GM18505 (cell line): Measurements from ENCODE around the gene ZDHHC1.

ENCODE experiments used
- ATAC-seq: cut with Tn5 transposase; IDR thresholded peaks from one replicate; pipeline ENCODE4 v1.9.1; 2021; ENCODE audit not compliant: unreplicated experiment
- POLR2A ChIP-seq: IDR thresholded peaks from 4 replicates; pipeline ENCODE4 v1.6.1; 2011; ENCODE audit warnings: borderline replicate concordance; ENCODE audit not compliant: insufficient read depth, insufficient read length; ENCODE audit errors: extremely low read depth

The ZDHHC1 gene

DNA sequence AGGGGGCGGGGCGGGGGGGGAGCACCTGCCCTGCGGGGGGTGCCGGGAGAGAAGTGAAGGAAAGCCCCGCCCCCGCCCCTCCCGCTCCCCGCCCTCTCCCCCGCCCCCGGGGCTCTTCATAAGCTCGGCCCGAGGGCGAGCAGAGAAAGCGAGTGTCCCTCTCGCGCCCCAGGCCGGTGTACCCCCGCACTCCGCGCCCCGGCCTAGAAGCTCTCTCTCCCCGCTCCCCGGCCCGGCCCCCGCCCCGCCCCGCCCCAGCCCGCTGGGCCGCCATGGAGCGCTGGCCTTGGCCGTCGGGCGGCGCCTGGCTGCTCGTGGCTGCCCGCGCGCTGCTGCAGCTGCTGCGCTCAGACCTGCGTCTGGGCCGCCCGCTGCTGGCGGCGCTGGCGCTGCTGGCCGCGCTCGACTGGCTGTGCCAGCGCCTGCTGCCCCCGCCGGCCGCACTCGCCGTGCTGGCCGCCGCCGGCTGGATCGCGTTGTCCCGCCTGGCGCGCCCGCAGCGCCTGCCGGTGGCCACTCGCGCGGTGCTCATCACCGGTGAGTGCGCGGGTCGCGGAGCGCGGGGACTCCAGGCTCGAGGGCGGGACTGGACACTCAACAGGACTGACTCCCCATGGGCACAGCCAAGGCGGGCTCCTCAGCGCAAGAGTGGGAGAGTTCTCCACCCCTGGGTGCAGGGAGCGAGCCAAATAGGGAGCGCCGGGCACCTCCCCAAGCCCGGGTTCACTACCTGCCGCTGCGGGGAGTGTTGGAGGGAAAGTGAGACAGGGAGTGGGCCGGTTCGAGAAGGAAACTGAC, 14.9 kb upstream of the ZDHHC1 start, which contains the start of gene HSD11B2:
TSS of gene HSD11B2 (plus strand) at position 145 of the 798 bp plus-strand sequence. CDS start at position 273, 128 bp downstream.
- no peak for ATAC-seq
- TF ChIP-seq POLR2A, result no peak

DNA sequence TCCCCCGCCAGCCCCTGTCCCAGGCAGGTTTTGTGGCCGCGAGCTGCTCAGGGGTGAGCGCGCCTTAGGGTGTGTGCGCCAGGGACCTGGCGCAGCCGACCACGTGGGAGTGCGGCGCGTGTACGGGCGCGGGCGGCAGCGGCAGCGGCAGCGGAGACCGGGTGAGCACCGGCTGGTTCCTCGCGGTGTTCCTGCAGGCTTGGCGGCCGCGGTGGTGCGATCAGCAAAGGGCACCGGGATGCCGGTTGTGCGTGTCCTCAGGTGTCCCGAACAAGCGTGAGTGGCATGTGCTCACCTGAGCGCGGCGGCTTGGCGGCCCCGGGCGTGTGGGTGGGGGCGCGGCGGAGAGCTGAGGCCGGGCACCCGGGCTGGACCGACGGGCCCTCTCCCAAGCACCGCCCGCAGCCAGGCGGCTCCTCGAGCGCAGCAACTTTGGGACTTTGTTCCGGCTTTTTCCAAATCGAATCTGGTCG, 14.3 kb upstream of the ZDHHC1 start:
- TF ChIP-seq POLR2A, result no peak
- ATAC-seq, result no peak

DNA sequence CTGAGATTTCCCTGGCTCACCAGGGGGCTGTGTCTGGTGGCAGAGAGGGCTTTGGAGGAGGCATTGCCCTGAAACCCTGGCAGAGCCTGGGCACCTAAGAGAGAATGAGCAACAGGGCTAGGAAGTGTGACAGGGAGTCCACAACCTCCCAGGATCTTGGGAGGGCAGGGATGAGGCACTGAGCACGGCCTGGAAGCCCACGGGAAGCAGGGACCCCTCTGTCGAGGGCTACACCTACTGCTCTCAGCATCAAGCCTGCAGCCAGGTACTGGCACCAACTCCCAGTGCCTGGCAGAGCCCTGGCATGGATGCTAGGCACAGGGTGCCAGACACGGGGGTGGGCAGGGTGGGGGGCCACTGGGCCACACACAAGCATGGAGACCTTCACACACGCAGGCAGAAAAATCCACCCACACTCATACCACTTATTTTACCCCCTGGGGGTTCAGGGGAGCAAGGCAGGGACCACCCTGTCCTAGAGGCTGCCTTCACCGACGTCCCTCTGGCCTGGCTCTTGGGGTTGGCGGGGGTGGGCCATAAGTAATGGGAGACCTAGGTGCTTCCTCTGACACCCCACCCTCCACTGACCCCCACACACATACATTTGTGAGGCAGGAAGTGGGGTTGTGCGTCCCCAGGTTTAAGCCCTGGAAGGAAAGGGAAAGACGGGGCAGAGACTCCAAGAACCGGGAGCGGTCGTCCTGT, 13.7 kb upstream of the ZDHHC1 start:
- TF ChIP-seq POLR2A, result no peak

DNA sequence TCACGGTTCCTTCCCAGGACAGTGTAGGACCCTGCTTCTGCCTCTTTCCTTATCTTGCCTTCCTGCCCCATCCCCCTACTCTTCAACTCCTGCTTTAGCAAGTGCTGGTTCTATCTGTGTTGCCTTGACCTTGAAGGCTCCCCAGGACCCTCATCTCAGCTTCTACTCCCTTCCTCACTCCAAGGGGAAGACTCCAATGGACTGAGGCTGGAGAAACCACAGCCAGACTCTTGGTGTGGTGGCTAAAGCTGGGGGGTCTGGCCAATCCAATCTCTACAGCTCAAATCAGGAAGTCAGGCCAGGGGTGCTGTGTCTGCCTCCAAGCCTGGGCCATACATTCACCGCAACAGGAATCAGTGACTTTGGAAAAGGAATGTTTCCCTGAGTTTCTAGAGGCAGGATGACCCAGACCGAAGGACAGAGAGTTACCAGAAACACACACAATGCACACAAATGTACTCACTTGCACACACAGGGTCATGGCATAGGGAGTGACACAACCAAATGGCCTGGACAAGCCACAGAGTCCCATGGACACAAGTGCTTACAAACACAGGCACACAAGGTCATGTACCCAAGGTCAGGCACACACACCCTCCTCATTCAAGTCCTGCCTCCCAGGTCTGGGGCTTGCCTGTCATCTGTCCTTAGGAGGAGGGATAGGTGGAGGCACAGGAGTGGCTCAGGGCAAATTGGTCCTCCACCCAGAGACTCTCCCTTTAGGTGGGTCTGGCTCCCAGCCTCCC, 12.9 kb upstream of the ZDHHC1 start:
- no peak for TF ChIP-seq POLR2A
- ATAC-seq, result no peak

More for the DNA sequence above, 13.7 kb upstream of the ZDHHC1 start:
- ATAC-seq, result no peak

DNA sequence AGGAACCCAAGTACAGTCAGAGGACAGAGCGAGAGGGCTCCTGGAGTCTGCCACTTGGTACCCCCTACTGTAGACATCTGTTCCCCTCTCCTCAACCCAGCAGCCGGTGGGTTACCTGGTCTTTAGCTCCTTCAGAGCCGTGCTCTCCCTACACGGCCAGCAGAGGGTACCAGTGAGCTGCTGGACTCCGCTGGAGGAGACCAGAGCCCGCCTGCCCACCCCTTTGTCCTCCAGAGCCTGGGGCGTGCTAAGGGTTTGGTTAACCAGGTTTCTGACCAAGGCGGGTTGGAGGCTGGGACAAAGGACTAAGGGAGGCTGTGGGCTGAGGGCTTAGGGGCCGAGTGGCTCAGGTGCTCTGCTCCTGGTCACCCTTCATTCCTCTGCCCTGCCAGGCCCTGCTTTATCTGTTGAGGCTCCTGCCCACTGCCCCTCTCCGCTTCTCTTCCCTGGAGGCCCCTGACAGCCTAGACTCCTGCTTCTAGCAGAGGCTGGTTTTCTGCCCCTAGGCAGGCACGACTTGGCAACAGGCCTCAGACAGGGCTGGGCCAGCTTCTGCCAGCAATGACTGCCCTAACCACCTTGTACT, 12.0 kb upstream of the ZDHHC1 start:
- ATAC-seq, result no peak
- no peak for TF ChIP-seq POLR2A

DNA sequence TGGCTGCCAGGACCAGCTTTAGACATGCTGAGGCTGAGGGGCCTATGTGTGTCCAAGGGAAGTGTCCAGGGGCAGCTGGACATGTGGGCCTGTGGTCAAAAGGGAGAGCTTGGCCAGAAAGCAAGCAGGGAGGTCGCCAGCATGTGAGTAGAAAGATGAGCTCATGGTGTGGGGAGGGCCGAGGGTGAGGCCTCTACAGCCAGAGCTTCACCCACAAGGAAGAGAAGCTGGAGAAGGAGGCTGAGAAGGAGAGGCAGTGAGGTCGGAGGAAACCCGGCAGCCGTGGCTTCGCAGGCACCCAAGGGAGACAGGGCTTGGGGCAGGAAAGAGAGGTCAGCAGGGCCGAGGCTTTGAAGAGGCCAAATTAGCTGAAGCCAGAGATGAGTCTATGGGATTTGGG, 10.7 kb upstream of the ZDHHC1 start:
- no peak for ATAC-seq
- TF ChIP-seq POLR2A, result no peak

DNA sequence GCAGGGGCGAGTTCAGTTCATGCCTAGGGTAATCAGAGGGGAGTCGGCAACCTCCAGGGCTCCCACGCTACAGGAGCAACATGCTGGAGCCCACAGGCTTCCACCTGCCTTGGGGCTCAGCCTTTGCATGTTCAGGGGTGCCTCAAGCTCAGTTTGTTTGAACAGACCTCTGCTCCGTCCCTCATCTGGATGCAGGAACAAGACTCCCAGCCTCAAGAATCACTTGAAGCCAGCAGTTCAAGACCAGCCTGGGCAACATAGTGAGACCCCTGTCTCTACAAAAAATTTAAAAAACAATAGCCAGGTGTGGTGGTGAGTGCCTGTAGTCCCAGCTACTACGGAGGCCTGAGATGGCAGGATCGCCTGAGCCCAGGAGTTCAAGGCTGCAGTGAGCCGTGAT, 9.7 kb upstream of the ZDHHC1 start:
- TF ChIP-seq POLR2A, result no peak
- ATAC-seq, result no peak

DNA sequence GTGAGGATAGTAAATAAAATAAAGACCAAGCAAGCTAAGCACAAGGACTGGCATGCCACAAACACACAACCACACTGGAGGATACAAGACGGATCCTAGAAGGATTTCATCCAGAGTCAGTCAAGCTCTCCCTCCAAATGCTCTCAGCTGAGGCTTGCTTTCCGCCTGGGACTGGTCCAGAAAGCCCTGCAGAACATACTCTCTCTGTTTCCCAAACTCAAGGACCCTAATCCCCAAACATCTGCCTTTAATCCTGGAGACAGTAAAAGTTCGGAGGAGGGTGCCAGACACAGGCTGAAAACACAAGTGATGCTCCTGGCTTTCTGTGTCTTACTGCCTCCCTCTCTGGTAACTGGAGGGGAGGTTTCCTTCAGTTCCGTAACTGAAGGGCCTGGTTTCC, 9.3 kb upstream of the ZDHHC1 start:
- TF ChIP-seq POLR2A, result no peak
- no peak for ATAC-seq

DNA sequence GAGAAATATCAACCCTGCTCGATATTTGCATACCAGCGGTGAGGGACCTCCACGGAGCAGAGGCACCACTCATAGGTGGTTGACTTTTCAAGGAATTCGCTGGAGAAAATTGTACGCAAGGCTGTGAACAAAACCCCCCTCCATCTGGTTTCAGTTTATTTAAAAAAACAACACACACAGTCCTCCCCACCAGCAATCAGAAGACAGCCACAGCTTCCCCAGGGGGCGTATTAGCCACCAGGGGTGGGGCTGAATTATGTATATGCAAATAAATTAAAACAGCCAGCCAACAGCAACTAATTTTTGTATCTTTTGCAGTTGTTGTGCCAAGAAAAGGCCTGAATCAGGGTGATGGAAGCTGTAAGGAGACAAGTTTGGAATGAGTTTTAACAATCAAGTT, 8.8 kb upstream of the ZDHHC1 start:
- no peak for ATAC-seq
- no peak for TF ChIP-seq POLR2A

DNA sequence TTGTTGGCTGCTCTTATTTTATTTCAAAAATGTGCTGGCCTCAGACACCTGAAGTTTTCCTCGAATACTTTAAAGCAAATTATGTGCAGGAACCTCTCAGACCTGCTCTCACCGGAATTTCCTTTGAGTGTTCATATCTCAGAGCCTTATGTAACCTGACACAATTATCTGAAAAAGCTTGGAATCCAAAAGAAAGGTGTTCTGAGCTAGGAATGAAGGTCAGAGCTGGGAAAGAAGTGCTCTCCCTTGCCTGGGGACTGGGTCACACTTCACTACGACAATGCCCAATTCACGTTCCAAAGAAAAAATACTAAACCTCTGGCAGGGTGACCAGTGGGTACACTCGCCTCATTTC, 8.0 kb upstream of the ZDHHC1 start:
- no peak for ATAC-seq
- no peak for TF ChIP-seq POLR2A

DNA sequence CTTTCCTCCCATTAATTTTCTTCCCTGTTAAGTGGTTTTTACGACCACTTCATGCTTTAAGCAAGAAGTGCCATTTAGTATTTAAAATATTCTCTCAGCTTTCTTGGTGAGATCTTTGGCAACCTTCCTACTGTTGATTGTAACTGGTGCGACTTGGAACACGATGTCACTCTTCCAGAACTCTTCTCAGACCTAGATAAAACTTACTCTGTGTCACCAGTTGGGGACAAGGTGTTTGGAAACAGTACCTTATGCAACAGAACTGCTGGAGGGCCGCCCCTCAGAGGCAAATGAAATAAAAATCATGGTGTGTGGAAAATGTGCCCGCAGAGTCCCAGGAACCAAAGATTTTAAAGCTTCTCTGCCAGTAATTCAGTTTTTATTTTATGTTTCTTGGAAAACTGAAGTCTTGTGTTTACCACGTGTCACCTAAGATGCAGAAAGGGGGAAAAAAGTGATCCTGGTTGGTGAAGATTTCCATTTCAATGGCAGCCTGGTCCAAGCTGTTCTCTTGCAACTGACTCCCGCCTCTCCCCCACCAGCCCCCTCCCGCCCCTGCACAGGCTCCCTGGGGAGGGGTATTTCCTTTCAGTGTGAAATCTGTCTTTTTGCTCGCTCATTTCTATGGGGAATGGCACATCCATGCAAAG, 7.5 kb upstream of the ZDHHC1 start:
- no peak for TF ChIP-seq POLR2A
- no peak for ATAC-seq

DNA sequence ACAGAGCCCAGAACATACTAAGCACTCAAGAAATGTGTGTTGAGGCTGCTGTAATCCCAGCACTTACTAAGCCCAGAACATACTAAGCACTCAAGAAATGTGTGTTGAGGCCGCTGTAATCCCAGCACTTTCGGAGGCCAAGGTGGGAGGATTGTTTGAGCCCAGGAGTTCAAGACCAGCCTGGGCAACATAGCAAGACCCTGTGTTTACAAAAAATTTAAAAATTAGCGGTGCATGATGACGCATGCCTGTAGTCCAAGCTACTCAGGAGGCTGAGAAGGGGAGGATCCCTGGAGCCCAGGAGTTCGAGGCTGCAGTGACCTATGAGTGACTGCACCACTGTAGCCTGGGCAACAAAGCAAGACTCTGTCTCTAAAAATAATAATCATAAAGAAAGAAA, 6.7 kb upstream of the ZDHHC1 start:
- TF ChIP-seq POLR2A, result no peak
- ATAC-seq, result no peak

DNA sequence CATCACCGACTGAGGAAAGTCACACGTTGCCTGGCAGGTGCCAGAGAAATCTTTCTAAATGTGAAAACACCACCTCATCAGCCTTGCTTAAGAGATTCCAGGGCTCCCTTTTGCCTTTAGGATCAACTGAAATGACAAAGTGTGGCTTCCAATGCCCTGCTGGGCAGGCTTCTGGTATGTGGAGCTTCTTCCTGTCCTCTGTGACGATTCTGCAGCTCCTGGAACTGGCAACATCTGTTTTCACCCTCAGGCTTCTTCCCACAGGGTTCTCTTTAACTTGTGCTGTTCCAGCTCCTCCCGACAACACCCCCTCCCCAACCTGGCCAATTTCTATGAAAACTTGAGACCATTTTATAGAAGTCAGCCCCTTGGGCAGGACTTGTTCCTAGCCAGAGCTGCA, 4.8 kb upstream of the ZDHHC1 start:
- TF ChIP-seq POLR2A, result no peak
- no peak for ATAC-seq
